GM19193 (cell line): ENCODE data around the gene MYCN.

ENCODE experiments used
- POLR2A ChIP-seq: IDR thresholded peaks from 4 replicates; pipeline ENCODE4 v1.6.1; 2011; ENCODE audit not compliant: insufficient read depth, insufficient read length; ENCODE audit errors: extremely low read depth

The MYCN gene

GRCh38 chr2:15919716-15920434 is 20.5 kb upstream of the MYCN start:
- no peak for TF ChIP-seq POLR2A

DNA sequence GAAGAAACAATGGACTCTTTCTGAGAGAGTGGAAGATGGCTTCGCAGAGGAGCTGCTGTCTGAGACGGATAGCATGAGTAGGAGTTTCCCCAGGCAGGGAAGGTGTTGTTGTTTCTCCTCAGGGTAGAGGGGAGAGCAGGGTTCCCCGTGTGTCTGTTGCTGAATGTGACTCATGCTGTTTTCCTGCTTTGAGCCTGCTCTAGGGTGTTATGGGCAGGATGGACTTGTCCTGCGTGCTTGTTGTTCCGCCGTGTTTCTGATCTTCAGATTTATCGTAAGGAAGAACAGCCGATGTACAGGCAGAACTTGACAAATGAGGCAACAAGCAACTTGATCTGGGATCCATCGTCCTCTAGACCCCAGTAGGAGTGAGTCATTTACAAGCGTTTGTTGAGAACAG is 19.7 kb upstream of the MYCN start:
- no peak for TF ChIP-seq POLR2A

DNA sequence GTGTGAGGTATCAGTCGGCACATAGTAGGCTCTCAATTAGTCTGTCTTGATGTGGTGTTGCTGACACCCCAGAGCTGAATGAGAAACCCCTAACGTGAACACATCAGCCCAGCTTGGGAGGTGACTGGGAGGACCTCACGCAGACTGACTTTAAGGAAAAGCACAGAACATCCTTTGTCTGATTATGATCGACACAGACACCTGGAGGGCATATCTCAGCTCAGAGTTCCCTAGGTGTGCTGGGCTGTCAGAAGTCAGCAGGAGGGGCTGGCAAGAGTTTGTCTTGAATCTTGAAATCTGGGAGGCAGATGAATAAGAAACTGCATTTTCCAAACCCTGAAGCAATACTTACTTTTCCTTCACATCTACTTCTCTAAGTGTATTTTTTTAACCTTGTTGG is 16.8 kb upstream of the MYCN start:
- TF ChIP-seq POLR2A = no peak

GRCh38 chr2:15925819-15926218 is 14.5 kb upstream of the MYCN start:
- no peak for TF ChIP-seq POLR2A

DNA sequence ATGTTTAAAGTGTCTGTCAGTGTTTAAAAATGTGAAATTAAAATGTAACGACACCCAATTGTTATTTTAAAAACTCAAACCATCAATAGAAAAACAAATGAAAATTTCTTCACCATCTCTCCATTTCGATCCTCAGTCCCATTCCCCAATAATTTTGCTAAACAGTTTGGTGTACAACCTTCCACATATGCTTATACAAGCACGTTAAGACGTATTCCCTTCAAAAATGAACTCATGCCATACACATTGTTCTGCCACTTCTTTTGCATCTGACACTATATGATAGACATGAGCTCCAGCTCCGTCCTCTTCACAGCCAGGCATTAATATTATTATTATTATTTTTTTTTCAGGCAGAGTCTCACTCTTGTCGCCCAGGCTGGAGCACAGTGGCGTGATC is 14.1 kb upstream of the MYCN start:
- no peak for TF ChIP-seq POLR2A

- no peak for TF ChIP-seq POLR2A
These were observed 12.7 kb upstream of the MYCN start for GRCh38 chr2:15927551-15928218.

DNA sequence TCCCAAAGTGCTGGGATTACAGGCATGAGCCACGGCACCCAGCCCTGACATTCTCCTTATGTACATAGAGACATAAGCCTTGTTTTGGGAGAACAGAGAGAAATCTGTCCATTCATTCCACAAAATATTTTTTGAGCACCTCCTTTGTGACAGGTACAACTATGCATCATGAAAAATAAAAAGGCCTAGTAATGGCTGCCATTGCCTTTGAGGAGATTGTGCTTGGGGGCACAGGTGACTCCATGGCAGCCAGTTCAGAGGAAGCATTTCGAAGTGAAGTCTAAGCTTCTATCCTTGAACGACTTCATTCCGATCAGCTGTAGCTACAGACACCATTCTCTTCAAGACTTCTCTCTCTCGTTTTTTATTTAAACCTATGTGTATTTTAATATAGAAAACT is 10.5 kb upstream of the MYCN start:
- TF ChIP-seq POLR2A = no peak

DNA sequence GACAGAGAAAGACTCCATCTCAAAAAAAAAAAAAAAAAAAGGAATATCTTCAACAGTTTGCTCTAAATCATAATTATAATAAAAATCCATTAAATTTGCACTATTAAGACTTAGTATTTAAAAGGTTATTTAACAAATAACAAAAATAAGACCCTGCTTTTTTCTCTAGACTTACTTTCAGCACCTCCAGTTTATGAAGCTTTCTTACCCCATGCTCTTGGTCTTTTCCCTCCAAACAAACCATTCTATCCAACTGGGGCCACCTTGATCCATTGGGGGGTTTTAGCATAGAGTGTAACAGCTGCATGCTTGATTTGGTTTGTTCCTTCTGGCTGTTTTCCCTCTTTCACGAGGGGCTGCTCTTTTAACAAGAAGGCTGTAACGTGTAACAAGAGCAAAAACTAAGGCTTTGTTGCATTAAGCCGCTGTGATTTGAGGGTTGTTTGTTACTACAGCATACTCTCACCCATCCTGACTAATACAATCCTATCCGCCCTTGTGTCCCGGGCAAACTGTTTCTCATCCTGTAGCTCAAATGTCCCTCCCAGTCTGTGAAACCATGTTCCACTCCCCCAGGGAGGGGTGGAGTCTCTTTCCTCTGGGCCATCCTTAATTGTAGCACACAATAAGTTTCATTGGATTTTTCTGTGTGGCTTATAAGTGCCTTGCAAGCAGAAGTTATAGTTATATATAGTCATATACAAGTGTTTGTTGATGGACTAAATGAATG is 9.6 kb upstream of the MYCN start:
- TF ChIP-seq POLR2A = no peak

DNA sequence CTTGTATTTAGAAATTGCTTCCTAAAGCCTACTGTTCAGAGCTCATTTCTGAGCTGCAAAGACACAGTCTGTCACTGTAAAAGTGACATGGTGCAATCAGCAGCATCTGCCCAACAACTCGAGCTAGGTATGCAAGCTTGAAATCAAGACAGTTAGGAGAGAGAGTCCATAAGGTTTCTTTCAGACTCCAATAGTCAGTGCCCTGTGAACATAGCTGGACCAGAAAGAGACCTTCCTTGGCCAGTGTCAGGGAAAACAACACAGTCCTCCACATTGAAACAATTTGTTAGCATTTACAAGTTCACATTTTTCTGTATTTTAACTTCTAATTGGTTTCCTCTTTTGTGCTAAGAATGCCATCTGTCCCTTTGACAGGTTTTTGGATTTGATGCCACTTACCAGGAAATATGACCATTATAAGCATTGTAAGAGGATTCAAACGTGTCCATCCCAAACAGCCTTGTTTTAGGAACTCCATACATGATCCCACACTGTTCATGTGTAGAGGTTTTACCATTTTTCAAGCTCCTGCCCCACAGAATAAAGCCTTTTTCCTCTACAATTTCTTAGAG is 8.9 kb upstream of the MYCN start:
- no peak for TF ChIP-seq POLR2A

GRCh38 chr2:15931950-15932349 is 8.4 kb upstream of the MYCN start:
- TF ChIP-seq POLR2A = no peak

- TF ChIP-seq POLR2A = no peak
These were observed 7.8 kb upstream of the MYCN start for GRCh38 chr2:15932394-15933183.

GRCh38 chr2:15933184-15933845 is 7.0 kb upstream of the MYCN start:
- TF ChIP-seq POLR2A = no peak

DNA sequence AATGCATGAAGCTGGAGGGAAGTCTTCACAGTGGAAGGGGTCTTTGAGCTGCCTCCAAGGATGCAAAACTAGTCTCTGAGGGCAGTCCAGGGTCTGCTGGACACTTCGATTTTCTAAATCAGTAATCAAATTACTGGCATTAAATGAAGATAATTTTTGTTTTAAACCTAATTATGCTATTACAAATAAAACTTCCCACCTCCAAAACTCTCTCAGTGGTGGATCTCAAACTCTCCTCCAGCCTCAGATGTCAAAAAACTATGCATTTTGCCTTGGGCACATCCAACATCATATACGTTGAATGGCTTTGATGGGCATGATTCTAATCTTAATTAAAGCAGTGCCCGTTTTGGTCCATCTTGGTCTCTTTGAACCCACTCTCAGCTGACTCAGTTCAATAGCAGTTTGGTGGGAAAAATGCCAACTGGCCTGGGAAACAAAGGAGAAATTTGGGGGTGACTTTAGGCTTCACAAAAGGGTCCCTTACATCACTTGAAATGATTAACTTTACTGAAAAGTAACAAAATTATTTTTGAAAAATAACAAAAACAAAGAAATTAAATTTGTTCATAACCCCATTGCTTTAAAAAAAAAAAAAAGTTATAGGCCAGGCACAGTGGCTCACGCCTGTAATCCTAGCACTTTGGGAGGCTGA is 5.9 kb upstream of the MYCN start:
- TF ChIP-seq POLR2A = no peak

DNA sequence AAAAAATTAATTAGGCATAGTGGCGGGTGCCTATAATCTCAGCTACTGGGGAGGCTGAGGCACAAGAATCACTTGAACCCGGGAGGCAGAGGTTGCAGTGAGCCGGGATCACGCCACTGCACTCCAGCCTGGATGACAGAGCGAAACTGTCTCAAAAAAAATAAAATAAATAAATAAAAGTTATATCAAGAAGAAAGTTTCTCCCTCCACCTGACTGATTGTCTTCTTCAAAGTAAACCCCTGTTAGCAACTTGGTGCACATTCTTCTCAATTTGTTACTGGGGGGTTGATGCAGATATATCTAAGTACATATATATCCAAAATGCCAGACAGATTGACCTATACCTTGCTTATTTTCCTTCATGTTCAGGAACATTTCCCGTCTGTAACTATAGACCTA is 5.2 kb upstream of the MYCN start:
- TF ChIP-seq POLR2A = no peak

- TF ChIP-seq POLR2A = no peak
These were observed 4.7 kb upstream of the MYCN start for GRCh38 chr2:15935675-15936074.
